ENCODE results near the gene FBXO42.
A peak's percentile ranks its signal among the peaks of the same experiment; 100 is the strongest.

The FBXO42 gene

DNA sequence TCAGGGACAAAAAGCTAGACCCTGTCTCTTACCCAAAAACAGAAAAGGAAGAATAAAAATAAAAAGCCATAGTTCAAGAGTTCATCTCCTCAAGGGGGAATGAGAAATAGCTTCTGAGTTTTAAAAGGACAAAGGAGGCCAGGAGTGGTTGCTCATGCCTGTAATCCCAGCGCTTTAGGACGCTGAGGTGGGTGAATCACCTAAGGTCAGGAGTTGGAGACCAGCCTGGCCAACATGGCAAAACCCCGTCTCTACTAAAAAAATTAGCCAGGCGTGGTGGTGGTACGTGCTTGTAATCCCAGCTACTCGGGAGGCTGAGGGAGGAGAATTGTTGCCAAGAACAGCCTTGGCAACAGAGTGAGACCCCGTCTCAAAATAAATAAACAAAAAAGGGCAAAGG is 76.7 kb downstream of the FBXO42 start:
- no peak for DNase-seq (ENCODE audit: low read depth)
- TF ChIP-seq, protein P1, sequence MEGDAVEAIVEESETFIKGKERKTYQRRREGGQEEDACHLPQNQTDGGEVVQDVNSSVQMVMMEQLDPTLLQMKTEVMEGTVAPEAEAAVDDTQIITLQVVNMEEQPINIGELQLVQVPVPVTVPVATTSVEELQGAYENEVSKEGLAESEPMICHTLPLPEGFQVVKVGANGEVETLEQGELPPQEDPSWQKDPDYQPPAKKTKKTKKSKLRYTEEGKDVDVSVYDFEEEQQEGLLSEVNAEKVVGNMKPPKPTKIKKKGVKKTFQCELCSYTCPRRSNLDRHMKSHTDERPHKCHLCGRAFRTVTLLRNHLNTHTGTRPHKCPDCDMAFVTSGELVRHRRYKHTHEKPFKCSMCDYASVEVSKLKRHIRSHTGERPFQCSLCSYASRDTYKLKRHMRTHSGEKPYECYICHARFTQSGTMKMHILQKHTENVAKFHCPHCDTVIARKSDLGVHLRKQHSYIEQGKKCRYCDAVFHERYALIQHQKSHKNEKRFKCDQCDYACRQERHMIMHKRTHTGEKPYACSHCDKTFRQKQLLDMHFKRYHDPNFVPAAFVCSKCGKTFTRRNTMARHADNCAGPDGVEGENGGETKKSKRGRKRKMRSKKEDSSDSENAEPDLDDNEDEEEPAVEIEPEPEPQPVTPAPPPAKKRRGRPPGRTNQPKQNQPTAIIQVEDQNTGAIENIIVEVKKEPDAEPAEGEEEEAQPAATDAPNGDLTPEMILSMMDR (IDR thresholded peaks at IDR 0.05; ENCODE audit: low read depth, low read length, missing control alignments), result no peak
- in situ Hi-C loops (cut with HindIII; ENCODE audit: low sequenced_read_pairs), result no loop called here
- H3K4me3 ChIP-seq (ENCODE audit: low read depth, low read length), result no peak overlapping the region

DNA sequence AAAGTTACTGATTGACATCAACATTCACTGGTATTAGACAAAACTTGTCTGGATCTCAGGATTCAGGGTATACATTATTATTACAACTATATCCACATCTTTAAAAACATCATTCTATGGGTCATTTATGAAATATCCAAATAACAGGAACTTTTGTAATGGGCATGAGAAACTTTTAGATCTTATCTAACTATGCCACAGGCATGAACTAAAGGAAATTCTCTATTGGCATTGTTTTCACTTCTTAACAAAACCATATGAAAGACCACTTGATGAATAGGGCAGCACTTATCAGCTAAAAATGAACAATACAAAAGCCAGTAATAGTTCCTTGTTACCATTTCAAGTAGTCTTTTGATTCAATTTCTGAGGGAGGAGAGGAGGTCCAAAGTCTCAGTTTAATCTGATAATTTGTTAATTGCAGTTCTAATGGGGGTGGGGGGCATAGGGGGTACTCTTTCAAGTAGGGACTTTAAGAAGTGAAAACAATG is 84.5 kb downstream of the FBXO42 start:
- TF ChIP-seq, protein P1 (IDR thresholded peaks at IDR 0.05; ENCODE audit: low read depth, low read length, missing control alignments), result no peak
- in situ Hi-C loops (cut with HindIII; ENCODE audit: low sequenced_read_pairs), result no loop called here
- DNase-seq (ENCODE audit: low read depth), result no peak
- no peak overlapping the region for H3K4me3 ChIP-seq (ENCODE audit: low read depth, low read length)

- TF ChIP-seq, protein P1 (IDR thresholded peaks at IDR 0.05; ENCODE audit: low read depth, low read length, missing control alignments), result no peak
- no peak for DNase-seq (ENCODE audit: low read depth)
- H3K4me3 ChIP-seq (ENCODE audit: low read depth, low read length), result no peak overlapping the region
- in situ Hi-C loops (cut with HindIII; ENCODE audit: low sequenced_read_pairs), result no loop called here
Measured at GRCh38 chr1:16266411-16267118, 85.7 kb downstream of the FBXO42 start.

DNA sequence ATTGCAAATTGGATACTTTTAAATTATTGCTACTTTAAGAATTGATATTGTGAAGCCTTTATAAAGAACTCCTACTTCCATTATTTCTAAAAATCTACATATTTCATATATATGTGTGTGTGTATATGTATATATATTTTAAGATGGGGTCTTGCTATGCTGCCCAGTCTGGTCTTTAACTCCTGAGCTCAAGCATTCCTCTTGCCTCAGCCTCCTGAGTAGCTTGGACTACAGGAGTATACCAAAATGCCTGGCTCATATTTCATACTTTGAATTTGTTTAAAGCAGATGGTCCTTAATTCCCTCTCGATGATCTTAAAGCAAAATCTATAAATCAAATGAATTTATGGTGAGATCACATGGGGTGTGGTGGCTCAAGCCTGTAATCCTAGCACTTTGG is 90.2 kb downstream of the FBXO42 start:
- no peak overlapping the region for H3K4me3 ChIP-seq (ENCODE audit: low read depth, low read length)
- DNase-seq (ENCODE audit: low read depth), result no peak
- in situ Hi-C loops (cut with HindIII; ENCODE audit: low sequenced_read_pairs), result no loop called here
- TF ChIP-seq, protein P1 (IDR thresholded peaks at IDR 0.05; ENCODE audit: low read depth, low read length, missing control alignments), result no peak

GRCh38 chr1:16260814-16261213 is 91.5 kb downstream of the FBXO42 start:
- DNase-seq (ENCODE audit: low read depth), result peak; percentile 39
- no peak overlapping the region for H3K4me3 ChIP-seq (ENCODE audit: low read depth, low read length)

DNA sequence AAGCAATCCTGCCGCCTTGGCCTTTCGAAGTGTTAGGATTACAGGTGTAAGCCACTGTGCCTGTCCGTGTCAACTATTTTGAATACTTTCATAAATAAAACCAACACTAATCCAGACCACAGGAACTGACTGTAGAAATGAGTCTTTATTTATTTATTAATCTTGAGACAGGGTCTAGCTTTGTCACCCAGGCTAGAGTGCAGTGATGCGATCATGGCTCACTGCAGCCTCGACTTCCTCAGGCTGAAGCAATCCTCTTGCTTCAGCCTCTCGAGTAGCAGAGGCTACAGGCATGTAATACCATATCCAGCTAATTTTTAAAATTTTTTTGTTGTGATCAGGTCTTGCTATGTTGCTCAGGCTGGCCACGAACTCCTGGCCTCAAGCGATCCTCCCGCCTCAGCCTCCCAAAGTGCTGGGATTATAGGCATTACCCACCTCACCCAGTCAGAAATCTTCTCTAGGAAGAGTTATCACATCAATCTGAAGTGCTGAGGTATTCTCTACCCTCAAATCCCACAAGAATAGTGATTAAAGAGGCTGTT is 93.6 kb downstream of the FBXO42 start:
- DNase-seq (ENCODE audit: low read depth), result no peak
- TF ChIP-seq, protein P1 (IDR thresholded peaks at IDR 0.05; ENCODE audit: low read depth, low read length, missing control alignments), result no peak
- in situ Hi-C loops (cut with HindIII; ENCODE audit: low sequenced_read_pairs), result no loop called here
- H3K4me3 ChIP-seq (ENCODE audit: low read depth, low read length), result no peak overlapping the region

More at GRCh38 chr1:16260814-16261213, 91.5 kb downstream of the FBXO42 start:
- in situ Hi-C loops (cut with HindIII; ENCODE audit: low sequenced_read_pairs), result no loop called here
- TF ChIP-seq, protein P1 (IDR thresholded peaks at IDR 0.05; ENCODE audit: low read depth, low read length, missing control alignments), result no peak
